ENCODE data around the gene SETD1A.
A peak's percentile ranks its signal among the peaks of the same experiment; 100 is the strongest.

SETD1A gene

GRCh38 chr16:30957456-30958174 lies at the start of gene SETD1A:
SETD1A (plus strand) TSS chr16:30957754; CDS start chr16:30958732, 978 bp downstream.
- peak; percentile 95 to 98 (median 96) for DNase-seq (ENCODE audit: low read depth in 2 of 3, low spot score in 1 of 3)

GRCh38 chr16:30910427-30911029 lies 47.0 kb upstream of the SETD1A start:
- no peak for DNase-seq (ENCODE audit: low read depth in 2 of 3, low spot score in 1 of 3)

GRCh38 chr16:30912794-30913412 lies 44.7 kb upstream of the SETD1A start:
- no peak for DNase-seq (ENCODE audit: low read depth in 2 of 3, low spot score in 1 of 3)

- no peak for DNase-seq (ENCODE audit: low read depth in 2 of 3, low spot score in 1 of 3)
These were observed 42.7 kb upstream of the SETD1A start for GRCh38 chr16:30914830-30915229.

GRCh38 chr16:30918614-30919013 lies 38.9 kb upstream of the SETD1A start:
- no peak for DNase-seq (ENCODE audit: low read depth in 2 of 3, low spot score in 1 of 3)

GRCh38 chr16:30920891-30921290 lies 36.7 kb upstream of the SETD1A start:
- DNase-seq (ENCODE audit: low read depth in 2 of 3, low spot score in 1 of 3) = no peak

- DNase-seq (ENCODE audit: low read depth in 2 of 3, low spot score in 1 of 3) = no peak
These were observed 36.2 kb upstream of the SETD1A start for GRCh38 chr16:30921459-30921747.

GRCh38 chr16:30921748-30922419 lies 35.7 kb upstream of the SETD1A start:
- peak; percentile 79 to 87 (median 81) for DNase-seq (ENCODE audit: low read depth in 2 of 3, low spot score in 1 of 3)

GRCh38 chr16:30922420-30922959 lies 35.1 kb upstream of the SETD1A start:
- DNase-seq (ENCODE audit: low read depth in 2 of 3, low spot score in 1 of 3) = peak; percentile 99 to 100 (median 99)

- DNase-seq (ENCODE audit: low read depth in 2 of 3, low spot score in 1 of 3) = peak; percentile 95 to 97 (median 96)
These were observed 34.5 kb upstream of the SETD1A start for GRCh38 chr16:30922960-30923535.

- no peak for DNase-seq (ENCODE audit: low read depth in 2 of 3, low spot score in 1 of 3)
These were observed 33.9 kb upstream of the SETD1A start, which contains the start of gene FBXL19 for GRCh38 chr16:30923554-30924075. FBXL19 (plus strand) TSS chr16:30923572; CDS start chr16:30925755, 2,183 bp downstream.

- no peak for DNase-seq (ENCODE audit: low read depth in 2 of 3, low spot score in 1 of 3)
These were observed 33.3 kb upstream of the SETD1A start for GRCh38 chr16:30924076-30924912.

GRCh38 chr16:30924913-30925631 lies 32.5 kb upstream of the SETD1A start:
- no peak for DNase-seq (ENCODE audit: low read depth in 2 of 3, low spot score in 1 of 3)

- DNase-seq (ENCODE audit: low read depth in 2 of 3, low spot score in 1 of 3) = no peak
These were observed 31.9 kb upstream of the SETD1A start for GRCh38 chr16:30925632-30925987.

- no peak for DNase-seq (ENCODE audit: low read depth in 2 of 3, low spot score in 1 of 3)
These were observed 31.4 kb upstream of the SETD1A start for GRCh38 chr16:30925995-30926811.

- DNase-seq (ENCODE audit: low read depth in 2 of 3, low spot score in 1 of 3) = no peak
These were observed 30.4 kb upstream of the SETD1A start for GRCh38 chr16:30926937-30927788.

- no peak for DNase-seq (ENCODE audit: low read depth in 2 of 3, low spot score in 1 of 3)
These were observed 29.7 kb upstream of the SETD1A start for GRCh38 chr16:30927789-30928378.

All from stimulated activated CD4-positive, alpha-beta T cell treated with anti-CD3 and anti-CD28 coated beads, Interleukin-12 subunit alpha, Interleukin-12 subunit beta, amount 100 ng/mL, for 48 hours (primary cell).